Endothelial cell of umbilical vein (primary cell): ENCODE results near the gene MCCC2.

Source experiments
- EZH2 ChIP-seq: IDR thresholded peaks from 2 replicates; pipeline ENCODE4 v1.6.1; 2012; ENCODE audit warnings: borderline replicate concordance, low read depth, mild to moderate bottlenecking, moderate library complexity, low read length, inconsistent platforms; ENCODE audit not compliant: severe bottlenecking
- GATA2 ChIP-seq: IDR thresholded peaks from 2 replicates; pipeline ENCODE4 v1.7.0; 2011; ENCODE audit warnings: low read depth, mild to moderate bottlenecking, moderate library complexity, mixed read lengths, low read length; ENCODE audit not compliant: insufficient read length, insufficient read depth
- MYC ChIP-seq: IDR thresholded peaks from one replicate; pipeline ENCODE4 v1.6.1; 2011; ENCODE audit warnings: mild to moderate bottlenecking, low read depth, low read length
- POLR2A ChIP-seq: IDR thresholded peaks from 2 replicates; pipeline ENCODE4 v1.6.1; 2012; ENCODE audit warnings: low read depth, mild to moderate bottlenecking, control low read depth, low read length
- POLR2AphosphoS5 ChIP-seq: IDR thresholded peaks from 2 replicates; pipeline ENCODE4 v1.6.1; 2012; ENCODE audit warnings: low read depth, mild to moderate bottlenecking, control low read depth, low read length, moderate library complexity; ENCODE audit not compliant: insufficient read depth
- TF ChIP-seq, protein P1 (sequence below), 2 donors: IDR thresholded peaks; 1 replicate in 1 of 2; 2 replicates in 1 of 2; pipeline ENCODE4 v1.5.1; 2011; ENCODE audit warnings: low read length in 2 of 2, mild to moderate bottlenecking in 2 of 2, moderate library complexity in 2 of 2, control low read depth in 1 of 2, inconsistent platforms in 1 of 2, low read depth in 1 of 2; ENCODE audit not compliant: insufficient read depth in 1 of 2; ENCODE audit errors: extremely low read depth in 1 of 2

- TF ChIP-seq, protein P1, sequence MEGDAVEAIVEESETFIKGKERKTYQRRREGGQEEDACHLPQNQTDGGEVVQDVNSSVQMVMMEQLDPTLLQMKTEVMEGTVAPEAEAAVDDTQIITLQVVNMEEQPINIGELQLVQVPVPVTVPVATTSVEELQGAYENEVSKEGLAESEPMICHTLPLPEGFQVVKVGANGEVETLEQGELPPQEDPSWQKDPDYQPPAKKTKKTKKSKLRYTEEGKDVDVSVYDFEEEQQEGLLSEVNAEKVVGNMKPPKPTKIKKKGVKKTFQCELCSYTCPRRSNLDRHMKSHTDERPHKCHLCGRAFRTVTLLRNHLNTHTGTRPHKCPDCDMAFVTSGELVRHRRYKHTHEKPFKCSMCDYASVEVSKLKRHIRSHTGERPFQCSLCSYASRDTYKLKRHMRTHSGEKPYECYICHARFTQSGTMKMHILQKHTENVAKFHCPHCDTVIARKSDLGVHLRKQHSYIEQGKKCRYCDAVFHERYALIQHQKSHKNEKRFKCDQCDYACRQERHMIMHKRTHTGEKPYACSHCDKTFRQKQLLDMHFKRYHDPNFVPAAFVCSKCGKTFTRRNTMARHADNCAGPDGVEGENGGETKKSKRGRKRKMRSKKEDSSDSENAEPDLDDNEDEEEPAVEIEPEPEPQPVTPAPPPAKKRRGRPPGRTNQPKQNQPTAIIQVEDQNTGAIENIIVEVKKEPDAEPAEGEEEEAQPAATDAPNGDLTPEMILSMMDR (IDR thresholded peaks at IDR 0.05; ENCODE audit: extremely low read depth in 1 of 2, insufficient read depth in 1 of 2, low read depth in 1 of 2, low read length in 2 of 2), result no peak
- TF ChIP-seq POLR2A, result no peak
- TF ChIP-seq EZH2, result no peak
- TF ChIP-seq POLR2AphosphoS5, result no peak
- no peak for TF ChIP-seq GATA2
- TF ChIP-seq MYC, result no peak
Observed at GRCh38 chr5:71695071-71695470, 107.9 kb downstream of the MCCC2 start.
